Measurements from ENCODE around the gene MYT1. TPM values are rescaled to one million over a fixed set of nuclear protein-coding genes. Genes with fewer than 3 reads are reported as not detected.

Gene MYT1
- total RNA-seq, 1 experiment from 2014 or later: 5.8 TPM

- no peak for DNase-seq (ENCODE audit: low spot score)
These were observed 80.1 kb downstream of the MYT1 start for GRCh38 chr20:64244281-64244805.

- DNase-seq (ENCODE audit: low spot score): no peak
These were observed 80.8 kb downstream of the MYT1 start for GRCh38 chr20:64244870-64245603.

DNA sequence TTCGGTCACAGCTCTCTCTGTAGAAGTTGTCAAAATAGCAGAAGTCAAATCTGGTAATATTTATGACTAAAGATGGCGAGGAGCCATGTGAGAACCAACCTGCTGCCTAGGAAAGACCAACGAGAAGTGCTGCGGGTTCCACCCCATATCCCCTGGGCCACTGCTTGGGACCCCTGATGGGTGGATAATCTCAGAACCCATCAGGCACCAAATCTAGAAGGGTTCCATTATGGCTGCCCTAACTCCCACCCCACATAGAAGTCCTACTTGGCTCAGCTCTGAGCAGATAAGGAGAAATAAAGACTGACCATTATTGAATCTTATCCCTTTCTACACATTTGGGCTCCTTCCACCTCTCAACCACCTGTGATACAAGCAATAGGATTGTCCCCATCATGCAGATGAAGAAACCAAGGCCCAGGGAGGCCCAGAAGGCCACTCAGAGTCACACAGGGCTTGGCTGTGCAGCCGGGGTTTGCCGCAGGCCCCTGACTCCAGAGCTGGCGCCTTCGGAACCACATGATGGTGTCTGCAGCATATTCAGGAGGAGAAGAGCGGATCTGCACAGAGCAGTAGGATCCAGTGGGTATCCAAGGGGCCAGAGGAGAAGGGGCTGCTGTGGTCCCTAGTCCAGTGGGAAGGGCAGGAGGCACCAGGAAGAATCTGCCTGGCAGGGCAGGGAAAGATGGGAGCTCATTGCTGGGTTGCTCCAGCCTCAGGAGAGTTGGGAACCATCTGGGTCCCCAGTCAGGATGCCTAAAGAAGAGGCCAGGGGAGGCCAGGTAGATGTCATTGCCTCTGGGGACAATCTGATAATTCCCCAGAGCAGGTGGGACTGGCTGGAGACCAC lies 81.7 kb downstream of the MYT1 start:
- no peak for DNase-seq (ENCODE audit: low spot score)

DNA sequence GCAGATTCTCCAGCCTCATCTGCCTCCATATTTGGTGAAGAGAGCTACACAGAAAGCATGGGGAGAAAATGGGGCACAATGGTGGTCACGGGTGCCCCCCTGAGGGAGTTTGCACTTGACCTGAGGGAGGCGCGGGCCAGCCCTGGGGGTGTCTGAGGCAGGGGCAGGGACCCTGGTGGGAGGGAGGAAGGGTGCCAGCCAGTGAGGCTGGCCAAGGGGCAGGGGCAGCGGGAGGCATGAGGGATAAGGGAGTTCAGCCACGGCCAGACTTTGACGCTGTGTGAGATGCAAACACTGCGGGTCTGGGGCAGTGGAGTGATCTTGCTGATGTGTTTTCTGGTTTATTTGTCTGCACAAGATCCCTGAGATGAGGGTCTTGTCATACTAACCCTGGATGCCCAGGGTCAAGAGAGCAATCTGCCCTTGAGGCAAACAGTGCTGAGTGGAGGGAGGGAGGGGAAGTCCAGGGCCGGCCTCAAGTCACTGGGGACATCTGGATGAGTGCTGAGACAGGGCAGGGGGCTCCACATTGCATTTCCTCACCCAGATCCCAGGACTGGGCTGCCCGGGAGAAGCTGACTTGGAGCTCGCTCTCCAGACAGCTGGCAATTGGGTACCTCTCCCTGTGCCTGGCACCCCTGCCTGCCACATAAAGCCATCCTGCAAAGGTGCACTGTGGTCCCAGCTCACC lies 82.5 kb downstream of the MYT1 start:
- DNase-seq (ENCODE audit: low spot score): no peak

DNA sequence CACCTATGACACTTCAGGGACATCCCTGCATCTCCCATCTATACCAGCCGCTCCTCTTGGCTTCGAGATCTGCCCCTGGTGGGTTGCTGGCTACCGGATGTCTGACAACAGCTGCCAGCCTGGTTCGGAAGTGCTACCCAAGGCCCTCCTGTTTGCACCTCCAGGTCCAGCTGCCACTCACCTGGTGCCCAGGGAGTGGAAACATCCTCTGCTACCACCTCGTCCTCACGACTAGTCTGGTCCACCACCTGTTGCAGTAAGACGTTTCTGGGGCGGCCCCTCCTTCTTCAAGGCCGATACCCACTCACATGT lies 83.0 kb downstream of the MYT1 start:
- no peak for DNase-seq (ENCODE audit: low spot score)

DNA sequence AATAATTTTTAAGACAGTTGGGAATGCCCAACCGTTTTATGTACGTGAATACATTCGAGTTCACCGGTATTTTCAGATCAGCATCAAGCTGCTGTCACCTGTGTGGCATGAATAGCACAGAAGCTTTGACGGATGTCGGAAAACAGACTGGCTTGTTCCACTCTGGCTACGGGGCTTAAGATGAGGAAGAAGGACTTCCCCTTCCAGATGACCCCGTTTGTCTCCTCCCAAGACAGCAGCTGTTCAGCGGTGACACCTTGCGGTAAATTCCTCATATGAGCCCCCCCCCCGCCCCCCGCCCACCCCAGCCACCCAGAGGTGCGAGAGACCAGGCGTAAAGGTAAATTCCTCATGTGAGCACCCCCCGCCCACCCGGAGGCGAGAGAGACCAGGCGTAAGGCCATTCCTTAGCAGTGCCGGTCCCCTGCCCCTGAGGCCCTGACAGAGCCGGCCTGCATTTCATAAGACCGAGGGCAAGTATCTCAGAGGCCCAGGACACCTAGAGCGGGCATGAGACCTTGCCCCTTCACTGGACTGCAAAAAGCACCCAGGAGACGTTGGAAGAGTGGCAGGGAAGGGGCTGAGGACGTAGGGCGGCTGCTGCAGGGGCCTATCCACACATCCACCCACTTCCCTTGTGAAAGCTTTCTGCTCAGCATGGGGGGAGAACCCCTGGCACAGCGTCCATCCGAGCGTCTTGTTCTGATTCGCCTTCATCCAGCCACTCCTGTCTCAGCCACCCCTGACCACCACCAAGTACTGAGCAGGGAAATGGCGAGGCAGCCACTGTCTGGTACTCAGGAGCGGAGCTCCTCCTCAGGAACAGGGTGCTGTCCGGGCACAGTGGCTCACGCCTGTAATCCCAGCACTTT lies 84.0 kb downstream of the MYT1 start:
- no peak for DNase-seq (ENCODE audit: low spot score)

DNA sequence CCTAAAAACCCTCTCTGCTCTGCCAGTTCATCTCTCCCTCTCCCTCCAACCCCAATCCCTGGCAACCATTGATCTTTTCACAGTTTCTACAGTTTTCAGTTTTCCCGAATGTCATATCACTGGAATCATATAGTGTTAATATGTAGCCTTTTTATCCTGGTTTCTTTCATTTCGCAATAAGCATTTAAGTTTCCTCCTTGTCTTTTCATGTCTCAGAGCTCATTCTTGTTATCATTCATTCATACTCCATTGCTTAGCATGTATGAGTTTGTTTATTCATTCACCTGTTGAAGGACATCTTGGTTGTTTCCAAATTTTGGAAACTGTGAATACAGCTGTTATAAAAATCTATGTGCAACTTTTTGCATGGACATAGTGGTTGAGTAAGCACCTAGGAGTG lies 85.8 kb downstream of the MYT1 start:
- DNase-seq (ENCODE audit: low spot score): no peak

DNA sequence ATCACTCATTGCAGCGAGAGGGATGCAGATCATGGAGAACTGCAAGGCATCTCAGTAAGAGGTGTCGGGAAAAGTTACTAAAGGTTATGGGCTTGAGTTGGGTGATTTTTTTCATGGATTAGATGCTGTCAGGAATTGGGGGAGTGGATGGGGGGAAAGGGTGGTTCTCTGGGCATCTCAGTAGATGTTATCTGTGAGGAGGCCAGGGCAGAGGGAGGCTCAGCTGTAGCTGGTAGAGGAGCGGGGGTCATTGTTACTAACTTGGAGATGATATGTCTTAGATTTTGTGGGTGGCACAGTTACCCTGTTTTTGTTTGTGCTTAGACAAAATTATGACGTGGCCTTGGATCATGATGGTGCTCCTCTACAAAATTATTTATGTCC lies 88.7 kb downstream of the MYT1 start:
- DNase-seq (ENCODE audit: low spot score): no peak

DNA sequence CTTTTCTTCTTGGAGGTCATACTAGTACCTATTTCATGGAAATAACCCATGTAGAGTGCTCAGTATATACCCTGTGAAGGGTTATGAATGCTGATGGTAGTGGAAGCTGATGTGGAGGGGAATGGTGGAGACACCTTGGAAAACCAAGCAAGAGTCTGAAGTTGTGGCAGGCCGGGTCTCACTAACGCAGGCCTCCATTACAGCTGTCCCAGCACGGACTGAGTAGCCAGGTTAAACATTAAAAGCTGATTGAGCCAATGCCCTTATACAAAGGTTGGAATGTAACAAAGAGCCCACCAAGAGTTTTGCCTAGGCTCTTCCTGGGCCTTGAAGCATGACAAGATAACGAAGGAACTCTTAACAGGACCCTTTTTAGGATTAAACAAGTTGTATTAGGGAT lies 89.2 kb downstream of the MYT1 start:
- DNase-seq (ENCODE audit: low spot score): no peak

- DNase-seq (ENCODE audit: low spot score): no peak
These were observed 89.9 kb downstream of the MYT1 start for GRCh38 chr20:64254156-64254555.

GRCh38 chr20:64254571-64255360 lies 90.5 kb downstream of the MYT1 start:
- DNase-seq (ENCODE audit: low spot score): no peak

DNA sequence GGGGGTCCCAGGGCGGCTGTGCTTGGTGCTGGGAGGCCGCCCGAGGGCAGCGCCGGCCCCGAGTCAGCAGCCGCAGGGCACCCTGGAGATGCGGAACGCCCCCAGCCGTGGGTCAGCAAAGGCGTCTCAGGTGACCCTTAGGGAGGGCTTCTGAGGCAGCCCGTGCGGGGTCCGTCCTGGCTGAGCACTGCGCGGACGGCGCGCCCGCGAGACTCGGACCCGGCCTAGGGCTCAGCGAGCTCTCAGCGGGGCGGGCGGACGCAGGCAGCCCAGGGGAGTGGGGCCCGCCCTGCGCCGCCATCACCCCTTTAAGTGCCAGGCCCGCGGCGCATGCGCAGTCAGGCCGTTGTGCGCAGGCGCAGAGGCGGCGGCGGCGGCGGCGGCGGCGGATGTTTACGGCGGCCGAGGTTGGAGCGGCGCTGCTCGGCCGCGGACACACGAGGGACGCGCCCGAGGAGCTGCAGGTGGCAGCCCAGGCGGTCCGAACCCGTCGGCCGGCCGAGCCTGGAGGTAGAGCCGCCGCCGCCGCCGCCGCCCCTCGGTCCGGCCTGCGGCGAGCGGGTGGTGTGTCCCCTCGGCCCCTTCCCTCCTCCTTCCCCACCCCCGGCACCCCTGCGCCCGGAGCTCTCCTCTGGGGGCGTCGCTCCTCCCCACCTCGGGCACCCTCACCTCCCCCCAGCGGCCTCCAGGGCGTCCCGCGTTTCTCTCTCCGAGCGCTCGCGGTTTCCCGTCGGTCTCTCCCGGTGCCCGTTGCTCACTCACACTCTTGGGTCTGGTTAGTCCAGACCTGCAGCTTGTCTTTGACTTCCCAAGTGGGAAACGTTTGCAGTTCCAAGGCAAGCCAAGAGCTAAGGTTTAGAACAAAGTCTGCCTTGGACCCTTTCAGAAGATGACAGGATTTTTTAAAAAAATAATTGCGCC lies 91.4 kb downstream of the MYT1 start, which contains the start of gene PCMTD2:
Gene PCMTD2 (plus strand): TSS at position 388 of the 921 bp plus-strand sequence. CDS start 4,218 bp downstream, outside the sequence.
- peak; percentile 95 for DNase-seq (ENCODE audit: low spot score)

DNA sequence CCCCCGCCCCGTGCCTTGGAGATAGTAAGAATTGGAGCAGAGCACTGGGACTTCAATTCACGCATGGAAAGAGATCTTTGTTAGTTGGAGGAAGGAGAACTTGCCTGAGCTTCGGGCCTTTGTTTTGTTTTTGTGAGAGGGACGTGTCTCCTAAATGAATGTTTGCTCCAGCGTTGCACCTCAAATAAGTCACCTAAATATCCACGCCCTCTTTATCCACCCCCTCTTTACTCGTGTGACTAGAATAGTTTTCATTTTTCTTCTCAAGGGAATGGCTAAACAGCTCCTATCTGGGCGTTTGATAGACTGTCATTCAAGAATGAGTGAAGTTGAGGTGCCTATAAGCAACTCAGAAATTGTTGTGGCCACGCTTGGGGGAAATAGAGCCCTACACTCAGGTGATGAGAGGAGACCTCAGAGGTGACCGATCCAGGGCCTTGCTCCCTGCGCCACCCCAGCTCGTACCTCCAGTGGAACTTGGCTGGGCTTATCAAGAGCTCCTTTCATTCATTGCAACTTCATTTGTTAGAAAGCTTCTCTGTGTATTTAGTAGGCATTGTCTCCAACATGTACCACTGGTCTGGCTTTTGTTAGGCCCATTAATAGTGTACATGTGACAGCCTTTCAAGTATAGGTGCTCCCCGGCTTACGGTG lies 92.2 kb downstream of the MYT1 start:
- DNase-seq (ENCODE audit: low spot score): no peak

- no peak for DNase-seq (ENCODE audit: low spot score)
These were observed 93.0 kb downstream of the MYT1 start for GRCh38 chr20:64257107-64257757.

DNA sequence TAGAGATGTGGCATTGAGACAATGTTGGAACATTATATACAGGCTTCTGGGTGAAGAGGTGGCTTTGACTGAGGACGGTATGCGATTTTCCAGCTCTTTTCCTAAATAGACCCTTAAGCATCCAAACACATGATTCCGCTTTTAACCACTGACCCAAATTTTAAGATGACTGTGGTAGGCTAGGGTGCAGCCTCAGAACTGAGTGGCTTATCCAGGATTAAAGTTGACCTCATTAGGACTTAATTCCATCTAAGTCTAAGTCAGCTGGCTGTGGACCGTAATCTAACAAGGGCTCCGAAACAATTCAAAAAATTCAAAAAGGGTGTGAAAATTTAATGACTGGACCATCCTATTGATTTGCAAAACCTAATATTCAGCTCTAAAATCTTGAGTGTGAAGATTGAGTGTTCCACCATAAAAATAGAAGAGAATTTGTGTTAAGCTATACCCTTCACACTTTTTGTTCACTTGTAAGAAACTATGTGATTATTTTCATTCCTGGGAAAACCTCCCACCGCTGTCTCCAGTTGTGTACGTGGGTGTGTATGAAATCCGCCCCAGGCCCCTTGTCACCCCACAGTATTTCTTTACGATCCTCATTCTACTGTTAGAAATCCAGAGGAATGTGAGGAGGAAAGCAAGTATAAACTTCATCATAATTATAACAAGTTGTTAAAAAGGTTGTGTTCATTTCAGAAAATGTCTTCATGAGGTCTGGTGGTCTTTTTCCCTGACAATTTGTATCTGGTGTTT lies 94.0 kb downstream of the MYT1 start:
- DNase-seq (ENCODE audit: low spot score): no peak

DNA sequence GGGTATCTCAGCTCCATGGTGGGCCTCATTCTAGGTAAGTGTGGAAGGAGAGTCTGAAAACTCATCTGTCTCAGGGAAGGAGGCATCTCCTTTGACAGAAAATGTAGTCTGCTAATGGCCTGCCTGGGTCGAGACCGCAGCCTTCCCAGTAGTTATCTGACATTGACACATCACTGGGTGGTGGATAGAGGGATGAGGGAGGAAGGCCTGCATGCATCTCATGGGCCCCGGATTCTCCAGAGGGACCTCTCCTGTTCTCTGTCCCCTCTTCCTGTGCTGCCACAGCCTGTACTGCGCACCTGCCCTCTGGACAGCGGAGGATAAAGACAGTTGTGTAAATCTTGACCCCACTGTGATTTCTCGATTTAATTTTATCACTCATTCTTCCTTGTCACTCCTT lies 96.0 kb downstream of the MYT1 start:
- no peak for DNase-seq (ENCODE audit: low spot score)

GRCh38 chr20:64261138-64261537 lies 96.9 kb downstream of the MYT1 start:
- no peak for DNase-seq (ENCODE audit: low spot score)
